Measurements from ENCODE around the gene PLCL2. TPM values are rescaled to one million over a fixed set of nuclear protein-coding genes. Genes with fewer than 3 reads are reported as not detected.

The PLCL2 gene
- total and polyA plus RNA-seq, 4 donors = 1.5 to 16.5 (median 9.4) TPM

GRCh38 chr3:16888785-16889607, 4.2 kb downstream of the PLCL2 start:
- Histone ChIP-seq H3K4me3 (ENCODE audit: low read depth in 1 of 3, low read length in 3 of 3) (no peak overlapping the region), H3K36me3 (ENCODE audit: control insufficient read depth in 4 of 4, insufficient read depth in 3 of 4, low read depth in 1 of 4, low read length in 3 of 4) (no peaks in the 10 kb centered on the region), H3K9ac (ENCODE audit: low read depth in 1 of 2, low read length in 2 of 2) (no peak overlapping the region), H3K4me1 (ENCODE audit: control insufficient read depth in 4 of 4, insufficient read depth in 4 of 4, low read length in 3 of 4) (peaks cover under 1 to 44% (median 16%) of the 10 kb centered on the region in 4 donors), H3K27ac (ENCODE audit: low read depth in 1 of 2, low read length in 2 of 2) (no peak overlapping the region), H3K9me3 (ENCODE audit: control insufficient read depth in 4 of 4, low read length in 3 of 4) (no peaks in the 10 kb centered on the region), H3K27me3 (ENCODE audit: control insufficient read depth in 4 of 4, insufficient read depth in 4 of 4, low read length in 3 of 4) (no peaks in the 10 kb centered on the region)
- TF ChIP-seq SP1 (IDR thresholded peaks at IDR 0.05) (no peak), YY1 (IDR thresholded peaks at IDR 0.05) (no peak), ZBTB33 (IDR thresholded peaks at IDR 0.05) (no peak), GABPA (IDR thresholded peaks at IDR 0.05 in 1 of 2, conservative IDR thresholded peaks at IDR 0.05 in 1 of 2) (no peak), JUND (IDR thresholded peaks at IDR 0.05) (no peak)
- no peak for DNase-seq (ENCODE audit: low spot score)
- 66% methylated on average over 9 of the region's 9 CpGs for WGBS

- H3K27ac ChIP-seq (ENCODE audit: low read depth in 1 of 2, low read length in 2 of 2) = no peak overlapping the region
- no peak for DNase-seq (ENCODE audit: low spot score)
- no peaks in the 10 kb centered on the region for H3K9me3 ChIP-seq (ENCODE audit: control insufficient read depth in 4 of 4, low read length in 3 of 4)
- peaks cover 0 to 43% (median 15%) of the 10 kb centered on the region in 4 donors for H3K4me1 ChIP-seq (ENCODE audit: control insufficient read depth in 4 of 4, insufficient read depth in 4 of 4, low read length in 3 of 4)
- no peak overlapping the region for H3K4me3 ChIP-seq (ENCODE audit: low read depth in 1 of 3, low read length in 3 of 3)
- 84% methylated on average over 5 of the region's 5 CpGs for WGBS
- no peaks in the 10 kb centered on the region for H3K27me3 ChIP-seq (ENCODE audit: control insufficient read depth in 4 of 4, insufficient read depth in 4 of 4, low read length in 3 of 4)
- H3K36me3 ChIP-seq (ENCODE audit: control insufficient read depth in 4 of 4, insufficient read depth in 3 of 4, low read depth in 1 of 4, low read length in 3 of 4) = no peaks in the 10 kb centered on the region
- H3K9ac ChIP-seq (ENCODE audit: low read depth in 1 of 2, low read length in 2 of 2) = no peak overlapping the region
- TF ChIP-seq RAD21 (IDR thresholded peaks at IDR 0.05) = no peak
- TF ChIP-seq FOXA2 (IDR thresholded peaks at IDR 0.05) = no peak
- no peak for TF ChIP-seq CTCF (IDR thresholded peaks at IDR 0.05; ENCODE audit: low read depth, low read length, missing input control)
- no peak for TF ChIP-seq GABPA (IDR thresholded peaks at IDR 0.05 in 1 of 2, conservative IDR thresholded peaks at IDR 0.05 in 1 of 2)
- TF ChIP-seq HNF4A (conservative IDR thresholded peaks at IDR 0.05) = no peak
- no peak for TF ChIP-seq EGR1 (IDR thresholded peaks at IDR 0.05; ENCODE audit: low read depth in 2 of 2)
- TF ChIP-seq SP1 (IDR thresholded peaks at IDR 0.05) = no peak
Observed at GRCh38 chr3:16890597-16891333, 6.0 kb downstream of the PLCL2 start.

- peaks cover 0 to 35% (median 8%) of the 10 kb centered on the region in 4 donors for H3K4me1 ChIP-seq (ENCODE audit: control insufficient read depth in 4 of 4, insufficient read depth in 4 of 4, low read length in 3 of 4)
- 96% methylated on average over 1 of the region's 1 CpG for WGBS
- TF ChIP-seq YY1 (IDR thresholded peaks at IDR 0.05) (no peak), RAD21 (IDR thresholded peaks at IDR 0.05) (no peak), RXRA (IDR thresholded peaks at IDR 0.05) (no peak), TAF1 (conservative IDR thresholded peaks at IDR 0.05) (no peak), NR2F2 (IDR thresholded peaks at IDR 0.05) (no peak), SP1 (IDR thresholded peaks at IDR 0.05) (no peak), ATF3 (IDR thresholded peaks at IDR 0.05) (no peak), EGR1 (IDR thresholded peaks at IDR 0.05; ENCODE audit: low read depth in 2 of 2) (no peak)
Observed at GRCh38 chr3:16893618-16894200, 9.0 kb downstream of the PLCL2 start.

More at GRCh38 chr3:16893618-16894200, 9.0 kb downstream of the PLCL2 start:
- no peak overlapping the region for H3K27ac ChIP-seq (ENCODE audit: low read depth in 1 of 2, low read length in 2 of 2)
- DNase-seq (ENCODE audit: low spot score) = no peak
- no peak overlapping the region for H3K9ac ChIP-seq (ENCODE audit: low read depth in 1 of 2, low read length in 2 of 2)
- H3K4me3 ChIP-seq (ENCODE audit: low read depth in 1 of 3, low read length in 3 of 3) = no peak overlapping the region
- no peaks in the 10 kb centered on the region for H3K36me3 ChIP-seq (ENCODE audit: control insufficient read depth in 4 of 4, insufficient read depth in 3 of 4, low read depth in 1 of 4, low read length in 3 of 4)
- no peaks in the 10 kb centered on the region for H3K9me3 ChIP-seq (ENCODE audit: control insufficient read depth in 4 of 4, low read length in 3 of 4)
- H3K27me3 ChIP-seq (ENCODE audit: control insufficient read depth in 4 of 4, insufficient read depth in 4 of 4, low read length in 3 of 4) = no peaks in the 10 kb centered on the region
